Fibroblast of the aortic adventitia (primary cell): ENCODE measurements around the gene ZNF646. TPM values are rescaled to one million over a fixed set of nuclear protein-coding genes. Genes with fewer than 3 reads are reported as not detected.

Experiments used
- DNase-seq: peaks from one replicate; pipeline ENCODE4 v3.0.0-alpha.2; 2010; ENCODE audit warnings: low read depth
- H3K4me3 ChIP-seq: 2 replicates; pipeline ENCODE4 v1.5.1; 2011; ENCODE audit warnings: low read depth, mild to moderate bottlenecking, control low read depth, low read length, moderate library complexity
- total RNA-seq: library from RNA; depleted of rRNA; stranded (reverse); fragments of >200 nt; gene quantifications from 2 replicates; pipeline ENCODE4 v1.2.3, GENCODE V29; 2012; ENCODE audit warnings: low replicate concordance
- TF ChIP-seq, protein P1 (sequence below): IDR thresholded peaks from 2 replicates; pipeline ENCODE4 v1.5.1; 2011; ENCODE audit warnings: mild to moderate bottlenecking, low read length, control low read depth, inconsistent platforms; ENCODE audit not compliant: insufficient read depth

The ZNF646 gene, protein sequence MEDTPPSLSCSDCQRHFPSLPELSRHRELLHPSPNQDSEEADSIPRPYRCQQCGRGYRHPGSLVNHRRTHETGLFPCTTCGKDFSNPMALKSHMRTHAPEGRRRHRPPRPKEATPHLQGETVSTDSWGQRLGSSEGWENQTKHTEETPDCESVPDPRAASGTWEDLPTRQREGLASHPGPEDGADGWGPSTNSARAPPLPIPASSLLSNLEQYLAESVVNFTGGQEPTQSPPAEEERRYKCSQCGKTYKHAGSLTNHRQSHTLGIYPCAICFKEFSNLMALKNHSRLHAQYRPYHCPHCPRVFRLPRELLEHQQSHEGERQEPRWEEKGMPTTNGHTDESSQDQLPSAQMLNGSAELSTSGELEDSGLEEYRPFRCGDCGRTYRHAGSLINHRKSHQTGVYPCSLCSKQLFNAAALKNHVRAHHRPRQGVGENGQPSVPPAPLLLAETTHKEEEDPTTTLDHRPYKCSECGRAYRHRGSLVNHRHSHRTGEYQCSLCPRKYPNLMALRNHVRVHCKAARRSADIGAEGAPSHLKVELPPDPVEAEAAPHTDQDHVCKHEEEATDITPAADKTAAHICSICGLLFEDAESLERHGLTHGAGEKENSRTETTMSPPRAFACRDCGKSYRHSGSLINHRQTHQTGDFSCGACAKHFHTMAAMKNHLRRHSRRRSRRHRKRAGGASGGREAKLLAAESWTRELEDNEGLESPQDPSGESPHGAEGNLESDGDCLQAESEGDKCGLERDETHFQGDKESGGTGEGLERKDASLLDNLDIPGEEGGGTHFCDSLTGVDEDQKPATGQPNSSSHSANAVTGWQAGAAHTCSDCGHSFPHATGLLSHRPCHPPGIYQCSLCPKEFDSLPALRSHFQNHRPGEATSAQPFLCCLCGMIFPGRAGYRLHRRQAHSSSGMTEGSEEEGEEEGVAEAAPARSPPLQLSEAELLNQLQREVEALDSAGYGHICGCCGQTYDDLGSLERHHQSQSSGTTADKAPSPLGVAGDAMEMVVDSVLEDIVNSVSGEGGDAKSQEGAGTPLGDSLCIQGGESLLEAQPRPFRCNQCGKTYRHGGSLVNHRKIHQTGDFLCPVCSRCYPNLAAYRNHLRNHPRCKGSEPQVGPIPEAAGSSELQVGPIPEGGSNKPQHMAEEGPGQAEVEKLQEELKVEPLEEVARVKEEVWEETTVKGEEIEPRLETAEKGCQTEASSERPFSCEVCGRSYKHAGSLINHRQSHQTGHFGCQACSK (N-terminal part only)
- total RNA-seq = 5.8 and 16.2 TPM in 2 replicates

DNA sequence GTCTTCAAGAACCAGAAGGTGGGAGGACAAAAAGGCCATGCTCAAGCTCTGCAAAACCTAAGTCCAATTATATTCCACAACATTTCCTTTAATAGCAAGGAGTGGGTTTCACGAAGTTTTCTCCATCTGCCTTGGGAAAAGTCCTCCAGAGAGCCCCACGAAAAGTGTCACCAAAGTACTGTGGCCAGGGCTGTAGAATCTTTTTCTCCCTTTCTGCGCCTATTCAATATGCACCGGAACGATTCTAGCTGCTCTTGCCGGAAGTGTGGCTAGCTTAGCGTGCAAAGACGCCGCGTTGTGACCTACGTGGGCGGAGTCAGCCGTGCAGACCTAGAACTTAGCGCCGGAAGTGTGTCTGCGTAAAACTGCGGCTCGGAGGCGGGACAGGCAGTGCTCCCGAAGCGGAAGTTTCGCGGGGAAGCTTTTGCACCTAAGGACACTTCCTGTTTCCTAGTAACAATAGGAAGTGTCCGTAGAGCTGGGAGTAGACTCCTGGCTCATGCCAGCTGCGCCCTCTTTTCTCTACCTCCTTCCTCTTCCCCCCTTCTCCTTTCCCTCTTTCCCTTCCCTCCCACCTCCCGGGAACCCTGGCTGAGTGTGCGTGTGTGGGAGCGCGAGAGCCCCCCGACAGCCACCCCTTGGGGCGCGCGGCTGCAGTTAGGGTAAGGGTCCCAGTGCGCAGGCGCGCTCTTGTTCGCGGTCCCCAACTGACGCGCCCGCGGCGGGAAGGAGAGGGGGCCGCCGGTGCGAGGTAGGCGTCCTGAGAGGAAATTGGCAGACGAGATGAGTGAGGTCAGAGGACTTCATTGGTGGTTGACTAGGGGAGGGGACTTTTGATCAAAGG, at the start of gene ZNF646, which contains the start of gene ZNF668:
TSS of gene ZNF646 (plus strand) at position 453 of the 844 bp plus-strand sequence. CDS start 1,903 bp downstream, outside the sequence.
TSS of gene ZNF668 (minus strand) at position 271 of the 844 bp plus-strand sequence. CDS start 9,781 bp downstream, outside the sequence.
- TF ChIP-seq, protein P1, sequence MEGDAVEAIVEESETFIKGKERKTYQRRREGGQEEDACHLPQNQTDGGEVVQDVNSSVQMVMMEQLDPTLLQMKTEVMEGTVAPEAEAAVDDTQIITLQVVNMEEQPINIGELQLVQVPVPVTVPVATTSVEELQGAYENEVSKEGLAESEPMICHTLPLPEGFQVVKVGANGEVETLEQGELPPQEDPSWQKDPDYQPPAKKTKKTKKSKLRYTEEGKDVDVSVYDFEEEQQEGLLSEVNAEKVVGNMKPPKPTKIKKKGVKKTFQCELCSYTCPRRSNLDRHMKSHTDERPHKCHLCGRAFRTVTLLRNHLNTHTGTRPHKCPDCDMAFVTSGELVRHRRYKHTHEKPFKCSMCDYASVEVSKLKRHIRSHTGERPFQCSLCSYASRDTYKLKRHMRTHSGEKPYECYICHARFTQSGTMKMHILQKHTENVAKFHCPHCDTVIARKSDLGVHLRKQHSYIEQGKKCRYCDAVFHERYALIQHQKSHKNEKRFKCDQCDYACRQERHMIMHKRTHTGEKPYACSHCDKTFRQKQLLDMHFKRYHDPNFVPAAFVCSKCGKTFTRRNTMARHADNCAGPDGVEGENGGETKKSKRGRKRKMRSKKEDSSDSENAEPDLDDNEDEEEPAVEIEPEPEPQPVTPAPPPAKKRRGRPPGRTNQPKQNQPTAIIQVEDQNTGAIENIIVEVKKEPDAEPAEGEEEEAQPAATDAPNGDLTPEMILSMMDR = no peak
- H3K4me3 ChIP-seq = peak within 1 kb of the TSS; percentile 82
- peak; percentile 99 for DNase-seq

DNA sequence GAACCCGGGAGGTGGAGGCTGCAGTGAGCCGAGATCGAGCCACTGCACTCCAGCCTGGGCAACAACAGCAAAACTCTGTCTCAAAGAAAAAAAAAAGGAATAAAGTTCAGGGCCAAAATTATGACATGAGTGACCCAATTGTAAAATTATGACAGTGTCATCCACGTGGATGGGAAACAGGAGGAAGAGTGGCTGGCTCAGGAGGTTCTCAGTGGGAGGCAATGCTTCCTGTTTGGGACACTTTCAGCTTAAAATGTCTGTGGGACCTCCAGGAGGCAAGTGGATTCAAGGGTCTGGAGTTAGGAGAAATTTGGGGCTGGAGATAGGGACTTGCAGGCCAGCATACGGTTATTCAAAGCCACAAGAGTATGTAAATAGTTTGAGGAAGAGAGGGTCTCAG, 48.9 kb upstream of the ZNF646 start:
- no peak overlapping the region for H3K4me3 ChIP-seq
- TF ChIP-seq, protein P1 = no peak
- no peak for DNase-seq

DNA sequence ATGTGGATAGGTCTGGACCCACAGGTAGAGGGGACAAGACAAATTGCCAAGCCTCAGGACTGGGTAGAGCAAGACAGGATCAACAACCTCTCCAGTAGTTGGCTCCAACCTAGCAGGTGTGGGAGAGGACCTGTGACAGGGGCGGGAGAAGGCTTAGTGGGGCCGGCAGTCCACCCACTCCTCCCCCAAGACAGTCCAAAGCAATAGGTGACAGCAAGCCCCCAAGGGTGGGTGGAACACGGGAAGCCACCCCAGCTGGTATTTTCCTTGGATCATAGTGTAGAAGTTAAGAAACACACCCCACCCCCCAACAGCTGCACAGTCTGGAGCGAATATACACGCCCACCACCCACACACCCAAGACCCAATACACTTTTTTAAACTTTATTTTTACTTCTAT, 45.0 kb upstream of the ZNF646 start:
- TF ChIP-seq, protein P1 = no peak
- no peak for DNase-seq
- no peak overlapping the region for H3K4me3 ChIP-seq

DNA sequence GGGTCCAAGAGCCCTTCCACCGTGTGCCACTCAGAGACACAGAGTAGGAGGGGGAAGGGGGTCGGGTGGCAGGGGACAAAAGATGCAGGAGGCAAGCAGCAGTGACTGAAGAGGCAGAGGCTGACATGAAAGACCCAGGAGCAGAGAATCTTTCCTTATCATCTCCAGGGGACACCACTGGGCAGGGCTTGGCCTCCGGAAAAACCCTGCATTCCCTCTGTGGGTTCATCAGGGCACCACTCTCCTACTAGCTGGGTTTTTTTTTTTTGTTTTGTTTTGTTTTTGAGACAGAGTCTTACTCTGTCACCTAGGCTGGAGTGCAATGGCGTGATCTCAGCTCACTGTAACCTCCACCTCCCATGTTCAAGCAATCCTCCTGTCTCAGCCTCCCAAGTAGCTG, 42.9 kb upstream of the ZNF646 start:
- H3K4me3 ChIP-seq = no peak overlapping the region
- no peak for DNase-seq
- TF ChIP-seq, protein P1 = no peak

DNA sequence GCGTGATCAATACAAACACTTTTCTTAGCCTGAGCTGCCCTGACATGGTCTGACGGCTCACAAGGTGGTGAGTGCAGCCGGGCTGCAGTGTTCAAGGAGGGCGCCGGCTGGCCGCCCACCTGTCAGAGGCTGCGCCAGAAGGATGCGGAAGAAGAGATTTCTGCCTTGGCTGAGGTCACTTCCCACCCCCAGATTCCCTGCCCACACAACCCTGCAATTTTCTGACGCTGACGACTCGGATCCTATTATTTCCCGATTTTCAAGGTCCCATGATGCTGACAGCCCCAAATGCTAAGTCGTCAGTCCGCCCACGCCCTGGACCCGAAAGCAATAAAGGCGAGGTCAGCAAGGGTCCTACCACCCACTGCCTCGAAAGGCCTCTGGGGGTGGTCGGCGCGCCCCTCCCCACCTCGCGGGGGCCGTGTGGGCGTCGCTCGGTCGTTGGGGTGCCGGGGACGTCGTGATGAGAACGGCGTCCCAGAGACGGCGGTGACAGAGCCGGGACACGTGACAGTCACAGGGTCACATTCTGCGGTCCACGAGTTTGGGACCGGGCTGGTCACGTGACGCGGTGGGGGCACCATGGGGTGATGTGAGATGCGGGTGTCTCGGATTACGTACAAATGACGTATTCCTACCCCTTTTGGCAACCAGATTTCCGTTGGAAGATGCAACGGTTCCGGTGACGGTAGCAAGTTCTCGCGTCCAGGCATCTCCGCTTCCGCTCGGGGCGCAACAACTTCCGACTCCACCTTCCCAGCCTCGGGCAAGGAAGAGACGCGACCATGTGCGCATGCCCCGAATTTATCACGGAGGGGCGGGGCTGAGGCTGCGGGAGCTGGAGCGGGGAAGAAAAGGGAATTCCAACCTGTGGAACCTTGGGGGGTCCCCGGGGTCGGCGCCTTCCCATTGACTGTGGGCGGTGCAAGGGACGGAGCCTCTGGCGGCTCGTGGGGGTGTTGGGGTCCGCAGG, 41.2 kb upstream of the ZNF646 start, which contains the start of gene STX4:
TSS of gene STX4 (plus strand) at position 823 of the 973 bp plus-strand sequence. CDS start 248 bp downstream, outside the sequence.
- TF ChIP-seq, protein P1 = no peak
- peak within 1 kb of the TSS; percentile 83 for H3K4me3 ChIP-seq
- DNase-seq = peak; percentile 99
